LNCaP clone FGC (cell line): Measurements from ENCODE around the gene LRP11.

ENCODE experiments used
- DNase-seq: peaks from one replicate; pipeline ENCODE4 v3.0.0-alpha.2; 2011; ENCODE audit warnings: low read depth
- H3K4me3 ChIP-seq: 2 replicates; pipeline ENCODE4 v1.5.1; 2011; ENCODE audit warnings: mild to moderate bottlenecking, low read depth, low read length, control low read depth
- CTCF ChIP-seq: IDR thresholded peaks from 2 replicates; pipeline ENCODE4 v1.5.1; 2012; ENCODE audit warnings: mild to moderate bottlenecking; ENCODE audit not compliant: control insufficient read depth, insufficient read depth; ENCODE audit errors: extremely low read depth

LRP11 gene

GRCh38 chr6:149823013-149823412 is 41.1 kb downstream of the LRP11 start:
- no peak for TF ChIP-seq CTCF
- no peak for DNase-seq
- H3K4me3 ChIP-seq: no peak overlapping the region

GRCh38 chr6:149821492-149821891 is 42.7 kb downstream of the LRP11 start:
- no peak for TF ChIP-seq CTCF
- DNase-seq: no peak
- no peak overlapping the region for H3K4me3 ChIP-seq

- no peak overlapping the region for H3K4me3 ChIP-seq
- DNase-seq: no peak
- TF ChIP-seq CTCF: peak; percentile 17; the same call in 1 of the 2 replicates
Measured at GRCh38 chr6:149820506-149820905, 43.7 kb downstream of the LRP11 start.

GRCh38 chr6:149815788-149816187 is 48.4 kb downstream of the LRP11 start:
- no peak for DNase-seq
- no peak for TF ChIP-seq CTCF
- H3K4me3 ChIP-seq: no peak overlapping the region

- DNase-seq: no peak
- no peak for TF ChIP-seq CTCF
- no peak overlapping the region for H3K4me3 ChIP-seq
Measured at GRCh38 chr6:149813351-149813750, 50.8 kb downstream of the LRP11 start.

GRCh38 chr6:149809798-149810197 is 54.4 kb downstream of the LRP11 start:
- H3K4me3 ChIP-seq: no peak overlapping the region
- no peak for TF ChIP-seq CTCF
- DNase-seq: no peak

GRCh38 chr6:149806127-149806526 is 58.0 kb downstream of the LRP11 start:
- no peak for DNase-seq
- no peak for TF ChIP-seq CTCF
- H3K4me3 ChIP-seq: no peak overlapping the region
